Embryonic facial prominence (tissue), 1 donor: ENCODE data around the gene REPIN1.

Experiments
- DNase-seq: peaks from one replicate; pipeline ENCODE4 v3.0.0-alpha.2; 2016; ENCODE audit errors: extremely low spot score

REPIN1 gene

DNA sequence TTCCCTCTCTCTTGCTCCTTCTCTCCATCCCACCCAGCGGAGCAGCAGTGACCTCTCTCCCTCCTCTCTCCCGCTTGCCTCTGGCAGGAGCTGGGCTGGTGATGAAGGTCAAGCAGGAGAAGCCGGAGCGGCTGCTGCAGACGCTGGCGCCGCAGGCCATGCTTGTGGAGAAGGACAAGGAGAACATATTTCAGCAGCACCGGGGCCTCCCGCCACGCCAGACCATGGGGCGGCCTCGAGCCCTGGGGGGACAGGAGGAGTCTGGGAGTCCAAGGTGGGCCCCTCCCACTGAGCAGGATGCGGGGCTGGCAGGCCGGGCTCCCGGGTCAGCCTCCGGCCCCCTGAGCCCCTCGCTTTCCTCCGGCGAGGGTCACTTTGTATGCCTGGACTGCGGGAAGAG is 27.8 kb downstream of the REPIN1 start:
- DNase-seq, result no peak

DNA sequence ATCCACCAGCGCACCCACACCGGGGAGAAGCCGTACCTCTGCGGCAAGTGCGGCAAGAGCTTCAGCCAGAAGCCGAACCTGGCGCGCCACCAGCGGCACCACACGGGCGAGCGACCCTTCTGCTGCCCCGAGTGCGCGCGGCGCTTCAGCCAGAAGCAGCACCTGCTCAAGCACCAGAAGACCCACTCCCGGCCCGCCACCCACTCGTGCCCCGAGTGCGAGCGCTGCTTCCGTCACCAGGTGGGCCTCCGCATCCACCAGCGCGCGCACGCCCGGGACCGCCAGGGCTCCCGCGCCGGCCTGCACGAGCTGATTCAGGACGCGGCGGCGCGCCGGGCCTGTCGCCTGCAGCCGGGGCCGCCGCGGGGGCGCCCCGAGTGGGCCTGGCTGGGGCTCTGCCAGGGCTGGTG is 28.2 kb downstream of the REPIN1 start:
- DNase-seq, result no peak

DNA sequence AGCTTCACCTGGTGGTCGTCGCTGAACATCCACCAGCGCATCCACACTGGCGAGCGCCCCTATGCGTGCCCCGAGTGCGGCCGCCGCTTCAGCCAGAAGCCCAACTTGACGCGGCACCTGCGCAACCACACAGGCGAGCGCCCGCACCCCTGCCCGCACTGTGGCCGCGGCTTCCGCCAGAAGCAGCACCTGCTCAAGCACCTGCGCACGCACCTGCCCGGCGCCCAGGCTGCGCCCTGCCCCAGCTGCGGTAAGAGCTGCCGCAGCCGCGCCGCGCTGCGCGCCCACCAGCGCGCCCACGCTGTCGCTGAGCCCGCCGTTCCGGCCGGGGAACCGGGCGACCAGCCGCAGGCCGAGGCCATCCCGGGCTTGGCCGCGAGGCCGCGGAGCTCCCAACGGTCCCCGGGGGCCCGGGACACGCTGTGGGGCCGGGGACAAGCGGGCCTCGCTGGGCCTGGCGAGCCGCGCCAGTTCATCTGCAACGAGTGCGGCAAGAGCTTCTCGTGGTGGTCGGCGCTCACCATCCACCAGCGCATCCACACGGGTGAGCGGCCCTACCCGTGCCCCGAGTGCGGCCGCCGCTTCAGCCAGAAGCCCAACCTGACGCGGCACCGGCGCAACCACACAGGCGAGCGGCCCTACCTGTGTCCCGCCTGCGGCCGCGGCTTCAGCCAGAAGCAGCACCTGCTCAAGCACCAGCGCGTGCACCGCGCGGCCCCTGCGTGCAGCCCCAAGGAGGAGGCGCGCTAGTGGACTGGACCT is 28.9 kb downstream of the REPIN1 start:
- DNase-seq, result no peak

DNA sequence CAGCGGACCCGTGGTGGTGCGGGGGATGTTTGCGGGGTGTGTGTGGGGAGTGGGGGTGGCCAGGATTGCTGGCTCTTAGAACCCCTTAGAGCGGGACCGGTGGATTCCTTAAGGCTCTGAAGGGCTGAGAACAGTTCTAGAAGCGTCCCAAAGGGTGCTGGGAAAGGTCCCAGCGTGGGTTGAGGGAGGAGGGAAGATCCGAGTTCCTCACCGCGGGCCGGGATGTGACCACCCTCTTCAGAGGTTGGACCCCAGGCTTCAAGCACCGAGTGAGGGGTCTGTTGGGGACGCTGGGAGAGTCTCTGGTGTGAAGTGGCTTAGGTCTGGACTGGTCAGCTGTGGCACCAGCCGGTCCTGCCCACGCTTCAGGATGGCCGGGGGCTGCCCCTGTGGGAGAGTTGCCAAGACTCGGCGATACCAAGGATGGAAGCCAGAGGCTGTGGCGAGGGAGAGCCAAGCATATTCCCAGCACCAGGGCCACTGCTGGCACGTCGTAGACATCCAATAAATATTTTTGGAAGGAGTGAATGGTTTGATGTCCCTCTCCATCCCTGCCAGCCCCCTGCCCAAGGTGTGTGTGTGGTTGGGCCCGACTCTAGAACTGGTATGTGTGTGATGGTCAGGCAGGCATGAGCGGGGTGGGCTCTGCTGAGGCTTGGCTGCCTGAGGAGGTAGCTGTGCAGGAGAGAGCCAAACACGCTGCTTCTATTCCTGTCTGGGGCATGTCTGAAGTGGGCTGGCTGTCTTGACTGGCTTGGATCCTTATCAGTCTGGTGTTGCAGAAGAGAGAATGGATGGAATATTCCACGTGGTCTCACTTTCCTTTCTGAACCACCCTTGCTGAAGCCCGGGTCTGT is 29.7 kb downstream of the REPIN1 start:
- DNase-seq, result no peak

DNA sequence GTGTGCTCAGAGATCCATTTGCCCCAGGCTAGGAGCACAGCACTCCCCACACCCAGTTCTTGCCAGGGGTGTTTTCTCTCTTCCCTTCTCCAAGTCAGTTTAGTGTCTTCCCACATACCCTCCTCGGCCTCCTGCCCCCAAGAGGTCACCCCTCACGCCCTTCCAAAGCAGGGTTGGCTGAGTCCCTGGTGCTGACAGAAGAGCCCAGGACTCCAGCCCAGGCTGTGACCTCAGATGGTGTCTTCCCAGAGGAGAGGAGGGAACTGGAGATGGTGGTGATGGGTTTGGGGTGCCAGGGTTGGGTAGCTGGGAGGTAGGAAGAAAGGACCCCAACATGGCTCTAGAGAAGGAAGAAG is 30.3 kb downstream of the REPIN1 start:
- DNase-seq, result no peak

DNA sequence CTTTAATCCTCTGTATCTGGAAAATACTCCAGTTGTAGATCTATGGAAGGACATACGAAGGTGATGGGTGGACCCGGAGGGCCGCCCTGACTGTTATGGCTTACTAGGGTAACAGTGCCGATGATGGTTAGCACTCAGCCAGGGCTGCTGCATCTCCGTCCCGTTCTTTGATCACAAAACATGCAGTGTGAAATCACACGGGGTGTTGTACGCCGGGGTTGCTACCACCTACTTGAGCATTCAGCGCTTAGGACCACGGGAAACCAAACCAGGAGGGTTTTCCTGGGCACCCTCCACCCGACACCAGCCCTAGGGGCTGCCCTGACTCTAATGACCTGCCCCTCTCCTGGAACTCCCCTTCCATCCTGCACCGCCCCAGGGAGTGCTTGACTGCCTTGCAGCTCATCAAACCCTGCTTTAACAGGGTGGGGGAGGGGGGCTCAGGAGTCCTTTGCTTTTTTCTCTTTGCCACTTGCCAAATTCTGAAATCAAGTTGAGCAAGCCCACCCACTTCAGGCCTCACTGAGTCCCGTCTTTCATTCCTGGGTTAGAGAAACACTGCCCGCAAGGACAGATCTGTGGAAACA is 30.9 kb downstream of the REPIN1 start:
- DNase-seq, result no peak

- DNase-seq, result no peak
Measured at GRCh38 chr7:150400008-150400787, 31.6 kb downstream of the REPIN1 start.

GRCh38 chr7:150400788-150401423 is 32.3 kb downstream of the REPIN1 start:
- DNase-seq, result no peak

DNA sequence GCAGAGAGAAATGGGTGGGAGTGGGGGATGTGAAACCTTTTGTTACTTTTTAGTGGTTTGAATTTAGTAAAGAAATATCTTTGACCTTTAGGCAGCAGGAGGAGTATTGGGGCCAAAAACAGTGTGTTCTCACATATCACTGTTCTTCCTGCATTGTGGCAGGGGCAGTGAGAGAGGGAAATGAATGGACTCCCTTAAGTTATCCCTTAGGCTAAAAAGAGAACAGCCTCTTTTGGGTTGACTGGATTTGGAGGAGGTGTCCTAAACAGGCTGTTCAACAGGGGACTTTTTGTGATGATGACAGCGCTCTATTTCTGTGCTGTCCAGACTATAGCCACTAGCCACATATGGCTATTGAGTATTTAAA is 32.8 kb downstream of the REPIN1 start:
- DNase-seq, result no peak

- no peak for DNase-seq
Measured at GRCh38 chr7:150401861-150402631, 33.4 kb downstream of the REPIN1 start.

GRCh38 chr7:150402671-150403321 is 34.2 kb downstream of the REPIN1 start:
- DNase-seq, result no peak

DNA sequence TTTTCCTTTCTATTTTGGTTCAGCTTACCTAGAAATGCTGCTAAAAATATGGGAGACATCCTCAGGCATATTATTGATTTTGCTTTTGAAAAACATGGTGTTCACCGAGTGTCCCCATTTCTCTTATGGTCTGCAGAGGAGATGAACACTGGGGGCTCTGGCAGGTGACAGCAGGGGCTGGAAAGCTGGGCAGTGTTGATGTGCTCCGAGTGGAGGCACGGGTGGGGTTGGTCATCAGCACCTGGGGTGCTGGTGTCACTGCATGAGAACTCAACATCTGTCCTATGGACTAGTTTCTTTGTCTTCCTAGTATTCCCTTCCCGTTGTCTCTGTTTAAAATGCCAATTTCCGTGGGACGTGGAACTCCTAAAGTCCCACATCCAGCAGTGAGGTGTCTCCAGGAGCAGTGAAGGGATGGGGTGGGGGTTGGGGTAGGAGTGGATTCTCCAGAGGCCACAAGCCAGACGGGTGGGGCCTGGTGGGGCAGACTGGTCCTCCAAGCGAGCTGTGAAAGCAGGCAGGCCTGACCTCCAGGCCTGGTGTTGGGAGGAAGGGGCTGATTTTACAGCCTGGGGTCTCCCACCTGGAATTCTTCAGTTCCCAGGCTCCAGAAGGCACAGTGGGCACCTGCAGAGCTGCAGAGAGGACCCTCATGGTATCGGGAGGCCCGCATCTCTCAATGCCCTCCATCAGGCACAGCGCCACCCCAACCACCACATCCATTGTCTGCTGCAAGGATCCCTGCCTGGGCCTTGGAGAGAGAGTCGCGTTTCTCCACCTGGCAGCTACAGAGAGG is 35.0 kb downstream of the REPIN1 start:
- no peak for DNase-seq

- DNase-seq, result no peak
Measured at GRCh38 chr7:150404172-150404804, 35.7 kb downstream of the REPIN1 start.

- DNase-seq, result peak; percentile 26
Measured at GRCh38 chr7:150404805-150405583, 36.4 kb downstream of the REPIN1 start.

GRCh38 chr7:150405584-150406311 is 37.1 kb downstream of the REPIN1 start:
- peak; percentile 16 for DNase-seq

DNA sequence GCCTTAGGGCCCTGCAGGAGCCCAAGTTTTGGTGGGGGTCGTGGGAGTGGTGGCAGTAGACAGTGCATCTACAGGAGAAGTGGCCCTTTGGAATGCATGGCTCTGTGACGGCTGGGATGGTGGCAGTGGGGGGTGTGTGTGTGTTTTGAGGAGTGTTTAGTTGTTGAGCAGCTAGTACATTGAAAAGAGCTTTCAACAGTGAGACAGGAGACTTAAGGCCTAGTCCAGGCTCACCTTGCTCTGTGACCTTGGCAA is 37.6 kb downstream of the REPIN1 start:
- no peak for DNase-seq

DNA sequence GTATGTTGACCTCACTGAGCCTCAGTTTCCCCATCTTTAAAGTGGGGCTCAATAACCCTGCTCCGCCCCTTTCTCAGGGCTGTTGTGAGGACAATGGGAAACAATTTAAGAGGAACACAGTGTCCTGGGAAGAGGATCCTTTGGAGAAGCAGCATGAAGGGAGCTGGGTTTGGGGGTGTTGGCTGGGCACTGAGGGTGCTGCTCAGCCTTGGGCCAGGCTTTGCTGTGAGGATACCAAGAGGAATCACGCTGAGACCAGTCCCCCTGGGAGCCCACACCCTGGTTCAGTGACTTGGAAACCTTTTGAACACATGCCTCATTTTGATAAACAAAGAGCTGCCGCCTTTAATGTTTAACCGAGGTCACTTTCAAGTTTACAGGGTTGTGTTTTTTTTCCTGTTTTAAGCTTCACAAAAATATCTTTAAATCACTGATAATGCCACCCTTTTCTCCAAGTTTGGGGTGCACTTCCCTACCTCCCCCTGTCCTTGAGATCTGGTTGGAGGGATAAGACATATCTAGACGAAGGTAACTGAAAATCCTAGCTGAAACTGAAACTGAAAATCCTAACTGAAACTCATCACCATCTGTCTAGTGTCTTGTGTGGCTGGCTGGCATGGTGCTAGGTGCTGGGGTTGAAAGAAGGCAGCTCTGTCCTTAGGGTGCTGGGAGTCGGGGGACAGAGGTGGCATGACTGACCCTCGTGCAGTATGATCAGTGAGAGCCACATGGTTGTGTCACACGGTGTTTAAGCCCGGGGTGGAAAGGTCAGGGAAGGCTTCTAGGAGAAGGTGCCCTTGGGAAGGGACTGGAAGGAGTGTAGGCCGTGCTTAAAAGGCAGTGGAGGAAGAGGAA is 38.2 kb downstream of the REPIN1 start:
- no peak for DNase-seq
